GM12874 (cell line): Measurements from ENCODE around the gene CIAO2A.

ENCODE experiments used
- TF ChIP-seq, protein P1 (sequence below): IDR thresholded peaks from 2 replicates; pipeline ENCODE4 v1.5.1; 2011; ENCODE audit warnings: low read depth, mild to moderate bottlenecking, control low read depth, low read length, moderate library complexity; ENCODE audit not compliant: insufficient read depth

CIAO2A gene

GRCh38 chr15:64107337-64107736, 13.7 kb upstream of the CIAO2A start:
- TF ChIP-seq, protein P1, sequence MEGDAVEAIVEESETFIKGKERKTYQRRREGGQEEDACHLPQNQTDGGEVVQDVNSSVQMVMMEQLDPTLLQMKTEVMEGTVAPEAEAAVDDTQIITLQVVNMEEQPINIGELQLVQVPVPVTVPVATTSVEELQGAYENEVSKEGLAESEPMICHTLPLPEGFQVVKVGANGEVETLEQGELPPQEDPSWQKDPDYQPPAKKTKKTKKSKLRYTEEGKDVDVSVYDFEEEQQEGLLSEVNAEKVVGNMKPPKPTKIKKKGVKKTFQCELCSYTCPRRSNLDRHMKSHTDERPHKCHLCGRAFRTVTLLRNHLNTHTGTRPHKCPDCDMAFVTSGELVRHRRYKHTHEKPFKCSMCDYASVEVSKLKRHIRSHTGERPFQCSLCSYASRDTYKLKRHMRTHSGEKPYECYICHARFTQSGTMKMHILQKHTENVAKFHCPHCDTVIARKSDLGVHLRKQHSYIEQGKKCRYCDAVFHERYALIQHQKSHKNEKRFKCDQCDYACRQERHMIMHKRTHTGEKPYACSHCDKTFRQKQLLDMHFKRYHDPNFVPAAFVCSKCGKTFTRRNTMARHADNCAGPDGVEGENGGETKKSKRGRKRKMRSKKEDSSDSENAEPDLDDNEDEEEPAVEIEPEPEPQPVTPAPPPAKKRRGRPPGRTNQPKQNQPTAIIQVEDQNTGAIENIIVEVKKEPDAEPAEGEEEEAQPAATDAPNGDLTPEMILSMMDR, result no peak

DNA sequence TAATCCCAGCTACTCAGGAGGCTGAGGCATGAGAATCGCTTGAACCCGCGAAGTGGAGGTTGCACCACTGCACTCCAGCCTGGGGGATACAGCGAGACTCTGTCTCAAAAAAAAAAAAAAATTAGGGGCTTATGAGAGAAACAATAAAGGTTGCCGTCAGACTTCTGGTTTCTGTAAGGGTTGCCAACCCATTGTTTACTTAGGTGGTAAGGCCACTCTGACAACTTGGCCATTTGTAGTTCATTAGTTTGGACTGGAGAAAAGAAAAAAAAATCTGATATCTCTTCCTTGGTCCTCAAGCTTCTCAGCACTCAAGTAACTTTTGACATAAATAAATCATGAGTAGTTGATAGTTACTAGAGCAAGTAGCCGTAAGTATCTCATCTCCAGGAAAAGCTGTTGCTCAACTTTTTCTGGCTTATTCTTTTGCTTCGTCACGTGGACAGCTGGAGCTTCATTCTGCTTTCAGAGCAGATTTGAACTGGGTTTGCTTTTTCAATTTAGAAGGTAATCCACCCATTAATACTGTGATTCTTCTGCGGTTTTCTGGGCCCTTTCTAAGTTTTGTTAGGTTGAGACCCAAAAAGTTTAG, 11.6 kb upstream of the CIAO2A start:
- TF ChIP-seq, protein P1, result no peak

DNA sequence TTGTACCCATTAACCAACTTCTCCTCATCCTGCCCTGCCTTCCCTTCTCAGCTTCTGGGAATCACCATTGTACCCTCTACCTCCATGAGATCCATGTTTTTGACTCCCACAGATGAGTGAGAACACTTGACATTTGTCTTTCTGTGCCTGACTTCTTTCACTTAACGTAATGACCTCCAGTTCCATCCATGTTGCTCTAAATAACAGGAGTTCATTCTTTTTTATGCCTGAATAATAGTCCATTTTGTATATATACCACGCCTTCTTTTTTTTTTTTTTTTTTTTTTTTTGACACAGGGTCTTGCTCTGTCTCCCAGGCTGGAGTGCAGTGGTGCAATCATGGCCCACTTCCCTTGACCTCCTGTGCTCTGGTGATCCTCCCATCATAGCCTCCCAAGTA, 8.9 kb upstream of the CIAO2A start:
- TF ChIP-seq, protein P1, result no peak

DNA sequence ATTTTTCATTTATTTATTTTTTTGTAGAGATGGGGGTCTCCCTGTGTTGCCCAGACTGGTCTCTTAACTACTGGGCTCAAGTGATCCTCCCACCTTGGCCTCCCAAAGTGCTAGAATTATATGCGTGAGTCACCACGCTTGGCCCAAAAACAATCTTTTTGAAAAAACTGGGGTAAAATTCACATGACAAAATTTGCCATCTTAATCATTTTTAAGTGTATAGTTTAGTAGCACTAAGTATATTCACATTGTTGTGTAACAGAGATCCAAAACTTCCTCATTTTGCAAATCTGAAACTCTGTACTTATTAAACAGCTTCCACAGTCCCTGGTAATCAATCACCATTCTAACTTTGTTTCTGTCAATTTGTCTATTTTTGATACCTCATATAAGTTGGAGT, 7.3 kb upstream of the CIAO2A start:
- TF ChIP-seq, protein P1, result no peak

DNA sequence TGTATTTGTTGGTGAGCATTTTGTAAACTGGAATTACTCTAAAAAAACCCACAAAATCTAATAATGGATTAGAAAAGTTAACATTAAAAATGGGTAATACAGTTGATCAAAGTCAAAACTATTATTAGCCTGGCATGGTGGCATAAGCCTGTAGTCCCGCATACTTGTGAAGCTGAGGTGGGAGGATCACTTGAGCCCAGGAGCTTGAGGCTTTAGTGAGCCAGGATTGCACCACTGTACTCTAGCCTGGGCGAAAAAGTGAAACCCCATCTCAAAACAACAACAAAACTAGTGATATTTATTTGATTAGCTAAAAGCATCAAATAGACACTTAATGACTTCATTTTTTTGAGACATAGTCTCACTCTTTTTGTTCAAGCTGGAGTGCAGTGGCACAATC, 5.7 kb upstream of the CIAO2A start:
- TF ChIP-seq, protein P1, result no peak

GRCh38 chr15:64096668-64097384, 3.2 kb upstream of the CIAO2A start:
- TF ChIP-seq, protein P1, result no peak

DNA sequence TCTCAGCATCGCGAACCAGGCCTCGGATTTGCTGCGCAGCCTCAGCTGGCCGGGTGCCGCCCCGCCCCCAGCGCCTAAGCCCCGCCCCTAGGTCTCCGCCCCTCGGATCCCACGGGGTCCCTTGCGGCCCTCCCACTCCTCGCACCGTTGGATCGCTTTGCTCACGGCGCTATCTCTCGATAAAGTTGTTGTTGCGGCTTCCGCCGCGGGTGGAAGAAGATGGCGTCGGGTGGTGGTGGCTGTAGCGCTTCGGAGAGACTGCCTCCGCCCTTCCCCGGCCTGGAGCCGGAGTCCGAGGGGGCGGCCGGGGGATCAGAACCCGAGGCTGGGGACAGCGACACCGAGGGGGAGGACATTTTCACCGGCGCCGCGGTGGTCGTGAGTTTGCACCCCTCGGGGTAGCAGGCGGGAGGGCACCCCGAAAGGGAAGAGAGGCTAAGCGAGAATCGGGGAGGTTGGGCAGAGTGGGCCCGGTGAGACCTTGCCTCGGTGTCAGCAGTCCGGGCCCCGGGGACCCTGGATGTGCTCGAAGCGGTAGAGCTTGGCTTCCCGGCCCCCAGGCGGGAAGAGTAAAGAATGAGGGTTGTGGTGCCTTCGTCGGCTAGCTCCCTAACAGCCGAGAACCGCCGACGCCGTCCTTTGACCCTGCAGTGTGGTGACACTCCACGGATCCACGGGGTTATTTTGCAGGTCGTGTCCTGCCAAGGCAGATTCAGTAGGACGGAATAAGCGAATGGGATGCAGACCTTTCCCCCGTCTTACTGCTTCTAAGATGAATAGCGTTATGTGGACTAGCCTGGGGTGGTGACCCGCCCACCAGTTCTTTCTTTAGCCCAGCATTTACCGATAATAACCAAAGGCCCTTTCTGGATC, 2.4 kb upstream of the CIAO2A start, which contains the start of gene SNX1:
Gene SNX1, plus strand, starts transcription at position 188 of the 873 bp plus-strand sequence. Its CDS starts 32 bp downstream, at position 220.
- TF ChIP-seq, protein P1, result no peak
